Measurements from ENCODE around the gene KATNAL1. TPM values are rescaled to one million over a fixed set of nuclear protein-coding genes. Genes with fewer than 3 reads are reported as not detected.

KATNAL1 gene
- total and polyA plus RNA-seq, 2 of the 4 experiments (the other 2 are of a cell fraction): 6.9 to 16.8 TPM

DNA sequence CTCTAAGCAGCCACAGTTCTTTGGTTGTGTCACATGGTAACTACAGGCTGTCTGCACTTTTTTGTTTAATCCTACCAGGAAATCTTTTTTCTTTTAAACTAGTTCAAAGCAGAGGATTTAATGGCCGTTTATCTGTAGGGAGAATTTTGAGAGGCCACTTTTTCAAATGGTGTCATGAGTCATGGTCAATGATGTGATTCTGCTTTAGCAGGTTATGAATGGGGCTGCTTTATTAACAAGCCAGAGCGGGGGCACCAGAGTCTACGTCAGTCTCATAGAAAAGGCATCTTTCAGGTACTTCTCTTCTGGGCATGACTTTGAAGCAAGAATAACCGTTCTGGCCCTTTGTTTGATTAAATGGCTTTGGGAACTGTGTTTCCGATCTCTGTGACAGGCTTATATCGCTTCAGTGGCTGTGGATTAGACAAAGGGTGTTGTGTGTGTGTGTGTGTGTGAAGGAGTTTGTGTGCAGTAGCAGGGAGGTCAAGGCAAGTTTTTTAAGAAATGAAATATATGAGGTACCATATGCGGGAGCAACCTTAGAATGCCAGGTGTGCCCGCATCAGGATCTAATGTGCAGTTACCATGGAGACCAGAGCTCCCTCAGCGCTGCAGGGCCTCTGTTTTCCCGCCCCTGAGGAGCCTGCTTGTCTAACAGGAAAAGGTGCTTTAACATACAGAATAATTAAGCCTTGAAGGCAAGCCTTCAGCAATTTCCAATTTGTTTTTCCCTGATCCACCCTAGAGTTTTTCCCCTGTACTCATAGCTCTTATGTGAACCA is 120.5 kb downstream of the KATNAL1 start:
- Histone ChIP-seq H2AK5ac (ENCODE audit: low read depth, low read length) (no peak overlapping the region), H3K27ac (ENCODE audit: insufficient read depth, low read length) (no peak overlapping the region), H3K4me3 (ENCODE audit: insufficient read depth, low read depth, low read length) (no peak overlapping the region), H2AFZ (replicated peaks; ENCODE audit: low read length, poor library complexity) (no peak overlapping the region), H3K9ac (ENCODE audit: low read depth, low read length) (no peak overlapping the region), H3K36me3 (ENCODE audit: control insufficient read depth, insufficient read depth, low read length) (no peaks in the 10 kb centered on the region), H3K4me2 (ENCODE audit: low read depth, low read length) (no peak overlapping the region), H3K14ac (replicated peaks; ENCODE audit: low read depth, low read length) (no peak overlapping the region), H3K79me1 (ENCODE audit: low read depth in 1 of 2, low read length in 2 of 2) (no peaks in the 10 kb centered on the region), H2AK9ac (replicated peaks; ENCODE audit: low read depth, low read length, poor library complexity) (no peak overlapping the region), H3K18ac (ENCODE audit: low read depth, low read length) (no peak overlapping the region), H3K56ac (ENCODE audit: extremely low read depth, insufficient read depth, low read length) (no peak overlapping the region), H4K20me1 (ENCODE audit: insufficient read depth, low read length) (no peaks in the 10 kb centered on the region), H3K27me3 (ENCODE audit: control insufficient read depth, insufficient read depth, low read length) (no peaks in the 10 kb centered on the region), H3K9me3 (ENCODE audit: control insufficient read depth, insufficient read depth, low read length) (no peaks in the 10 kb centered on the region), H3K23ac (ENCODE audit: low read depth, low read length) (no peak overlapping the region), H3K9me1 (ENCODE audit: insufficient read depth, low read length) (no peaks in the 10 kb centered on the region), H4K91ac (ENCODE audit: insufficient read depth, low read depth, low read length) (no peak overlapping the region), H4K5ac (ENCODE audit: low read depth, low read length) (no peak overlapping the region), H2BK20ac (ENCODE audit: low read depth, low read length) (no peak overlapping the region), H2BK120ac (ENCODE audit: low read depth, low read length) (no peak overlapping the region), H3K4ac (ENCODE audit: low read depth, low read length) (no peak overlapping the region), H2BK15ac (ENCODE audit: low read depth, low read length) (no peak overlapping the region), H3K4me1 (ENCODE audit: control insufficient read depth, insufficient read depth, low read length) (no peaks in the 10 kb centered on the region), H4K8ac (ENCODE audit: low read depth in 2 of 2, low read length in 2 of 2) (no peak overlapping the region), H2BK5ac (ENCODE audit: low read depth, low read length, poor library complexity, severe bottlenecking) (no peak overlapping the region)
- TF ChIP-seq NFE2L2 (IDR thresholded peaks at IDR 0.05; ENCODE audit: low read depth, low read length): no peak
- TF ChIP-seq RCOR1 (IDR thresholded peaks at IDR 0.05; ENCODE audit: insufficient replicate concordance, low read length): no peak
- no peak for TF ChIP-seq CEBPB (IDR thresholded peaks at IDR 0.05; ENCODE audit: low read depth, low read length)
- ChIA-PET POLR2A (ENCODE audit: unreplicated experiment) (no interaction called here), CTCF (no interaction called here)
- no TSS peak for BruUV-seq (replicated peaks)
- DNase-seq (peak; percentile 7), ATAC-seq (ENCODE audit: low read depth) (no peak)
- WGBS, 2 experiments (ENCODE audit: extremely low coverage in 2 of 2, insufficient read length in 1 of 2): 69% methylated on average over 4 of the region's 10 CpGs; no CpG with 5 or more reads in 1 of the 2 experiments
- dilution Hi-C loops (cut with HindIII; ENCODE audit: low sequenced_read_pairs, unreplicated experiment): no loop called here
- in situ Hi-C loops (cut with MboI; ENCODE audit: low sequenced_read_pairs): no loop called here
- intact Hi-C loops (cut with micrococcal nuclease): no loop called here

Data from IMR-90 (cell line).